ENCODE data around the gene GRID1. TPM values are rescaled to one million over a fixed set of nuclear protein-coding genes. Genes with fewer than 3 reads are reported as not detected.

Gene GRID1
- polyA plus RNA-seq, 1 of the 3 experiments (the other 2 are of a cell fraction) = 0.13 TPM

DNA sequence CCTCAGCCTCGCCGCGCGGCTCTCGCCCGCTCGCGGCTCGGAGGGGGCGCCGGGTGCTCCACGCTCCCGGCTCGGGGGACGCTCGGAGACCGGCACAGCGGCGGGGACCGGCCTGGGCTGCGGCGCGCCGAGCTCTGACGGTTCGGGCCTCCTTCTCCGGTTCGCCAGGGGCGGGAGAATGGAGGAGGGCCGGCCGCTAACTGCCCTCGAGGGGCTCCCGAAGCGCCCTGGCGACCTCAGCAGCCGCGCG, 232 bp upstream of the GRID1 start:
- CTCF ChIA-PET = interaction anchor here (1.1 to 12.7 kb wide), 6 partner anchors 9 to 585 kb away, joined by 3 to 191 read pairs (median 7); no protein-coding TSS in a partner anchor
- Histone ChIP-seq H3K9ac (no peak overlapping the region), H3K27me3 (ENCODE audit: insufficient read depth) (peaks cover 28% of the 10 kb centered on the region), H3K4me1 (ENCODE audit: control insufficient read depth in 1 of 2, insufficient read depth in 2 of 2, low read depth in 1 of 2, low read length in 1 of 2) (peaks cover 0 to 11% of the 10 kb centered on the region in 2 experiments; a peak in 1 of 4 replicates), H2AFZ (ENCODE audit: low read depth) (0 out of 2 replicates have a peak overlapping the region, but pooled peaks have one; percentile 51), H3K4me3 (ENCODE audit: low read depth in 2 of 2, low read length in 1 of 2) (peak overlapping the region in 1 of 2 experiments; percentile 39; a peak in 2 of 4 replicates), H4K20me1 (ENCODE audit: insufficient read depth) (no peaks in the 10 kb centered on the region), H3K27ac (ENCODE audit: low read depth in 2 of 2, low read length in 1 of 2) (no peak overlapping the region), H3F3A (replicated peaks; ENCODE audit: insufficient read depth) (no peaks in the 10 kb centered on the region), H3K9me3 (no peaks in the 10 kb centered on the region), H3K36me3 (replicated peaks in 1 of 2; ENCODE audit: control insufficient read depth in 1 of 2, insufficient read depth in 2 of 2, low read length in 1 of 2) (no peaks in the 10 kb centered on the region), H3K79me2 (ENCODE audit: insufficient read depth) (no peaks in the 10 kb centered on the region), H3K9me2 (no peaks in the 10 kb centered on the region), H3K4me2 (peak overlapping the region; percentile 66; the same call in 1 of the 2 replicates)
- TF ChIP-seq YY1 (IDR thresholded peaks at IDR 0.05; ENCODE audit: low read depth) (no peak), MEF2A (IDR thresholded peaks at IDR 0.05; ENCODE audit: borderline replicate concordance, low read depth) (no peak), SMC3 (IDR thresholded peaks at IDR 0.05; ENCODE audit: low read depth, low read length) (no peak), NFIC (IDR thresholded peaks at IDR 0.05; ENCODE audit: borderline replicate concordance) (no peak), FOSL2 (IDR thresholded peaks at IDR 0.05; ENCODE audit: borderline replicate concordance, low read depth) (no peak), TCF12 (IDR thresholded peaks at IDR 0.05) (no peak)
- TF ChIP-seq, protein P1, sequence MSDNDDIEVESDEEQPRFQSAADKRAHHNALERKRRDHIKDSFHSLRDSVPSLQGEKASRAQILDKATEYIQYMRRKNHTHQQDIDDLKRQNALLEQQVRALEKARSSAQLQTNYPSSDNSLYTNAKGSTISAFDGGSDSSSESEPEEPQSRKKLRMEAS (IDR thresholded peaks at IDR 0.05; ENCODE audit: low read depth) = no peak
- TF ChIP-seq, protein P2, sequence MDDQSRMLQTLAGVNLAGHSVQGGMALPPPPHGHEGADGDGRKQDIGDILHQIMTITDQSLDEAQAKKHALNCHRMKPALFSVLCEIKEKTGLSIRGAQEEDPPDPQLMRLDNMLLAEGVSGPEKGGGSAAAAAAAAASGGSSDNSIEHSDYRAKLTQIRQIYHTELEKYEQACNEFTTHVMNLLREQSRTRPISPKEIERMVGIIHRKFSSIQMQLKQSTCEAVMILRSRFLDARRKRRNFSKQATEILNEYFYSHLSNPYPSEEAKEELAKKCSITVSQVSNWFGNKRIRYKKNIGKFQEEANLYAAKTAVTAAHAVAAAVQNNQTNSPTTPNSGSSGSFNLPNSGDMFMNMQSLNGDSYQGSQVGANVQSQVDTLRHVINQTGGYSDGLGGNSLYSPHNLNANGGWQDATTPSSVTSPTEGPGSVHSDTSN (IDR thresholded peaks at IDR 0.05) = no peak
- POLR2A ChIA-PET = interaction anchor here (0.8 kb wide), 2 partner anchors 21 to 33 kb away, joined by 3 read pairs; no protein-coding TSS in a partner anchor
- DNase-seq = no peak
- whole genome bisulfite sequencing (ENCODE audit: low lambda C conversion rate) = 4% methylated on average over 5 of the region's 38 CpGs

DNA sequence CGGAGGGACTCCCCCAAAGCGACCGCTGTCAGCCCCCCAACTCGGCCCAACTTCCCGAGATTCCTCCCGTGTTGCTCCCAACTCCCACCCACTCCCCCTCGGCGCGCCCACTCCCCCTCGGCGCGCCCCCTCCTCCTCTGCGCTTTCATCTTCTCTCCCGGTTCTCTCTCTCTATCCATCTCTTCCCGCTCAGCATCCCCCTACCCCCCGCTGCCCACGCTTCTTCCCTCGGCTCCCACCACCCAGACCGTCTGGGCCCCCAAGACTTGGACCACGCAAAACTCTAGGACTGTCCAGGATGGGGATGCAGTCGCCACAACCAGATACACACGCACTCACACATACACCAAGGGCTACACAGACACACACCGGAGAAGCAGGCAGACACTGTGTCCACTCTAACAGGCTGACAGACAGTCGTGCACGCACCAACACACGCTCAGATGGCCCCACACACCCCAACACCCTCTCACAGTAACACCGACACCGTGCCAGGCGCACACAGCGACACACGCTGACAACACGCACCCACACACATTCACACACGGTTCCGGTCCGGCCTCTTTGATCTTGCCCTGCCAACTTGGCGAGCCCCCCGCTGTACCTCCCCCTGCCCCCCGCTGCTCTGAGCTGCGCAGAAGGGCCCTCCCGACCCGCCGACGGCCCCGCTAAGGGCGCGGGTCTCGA, 1.1 kb downstream of the GRID1 start:
- Histone ChIP-seq H3K9me3 (no peaks in the 10 kb centered on the region), H3F3A (replicated peaks; ENCODE audit: insufficient read depth) (no peaks in the 10 kb centered on the region), H3K27ac (ENCODE audit: low read depth in 2 of 2, low read length in 1 of 2) (no peak overlapping the region), H3K9me2 (no peaks in the 10 kb centered on the region), H3K9ac (no peak overlapping the region), H3K79me2 (ENCODE audit: insufficient read depth) (no peaks in the 10 kb centered on the region), H3K4me1 (ENCODE audit: control insufficient read depth in 1 of 2, insufficient read depth in 2 of 2, low read depth in 1 of 2, low read length in 1 of 2) (peaks cover 0 to 21% of the 10 kb centered on the region in 2 experiments; a peak in 1 of 4 replicates), H4K20me1 (ENCODE audit: insufficient read depth) (no peaks in the 10 kb centered on the region), H3K4me3 (ENCODE audit: low read depth in 2 of 2, low read length in 1 of 2) (peak overlapping the region; percentile 49 to 51; a peak in 3 of 4 replicates), H3K27me3 (ENCODE audit: insufficient read depth) (peaks cover 28% of the 10 kb centered on the region), H3K36me3 (replicated peaks in 1 of 2; ENCODE audit: control insufficient read depth in 1 of 2, insufficient read depth in 2 of 2, low read length in 1 of 2) (no peaks in the 10 kb centered on the region), H2AFZ (ENCODE audit: low read depth) (no peak overlapping the region), H3K4me2 (0 out of 2 replicates have a peak overlapping the region, but pooled peaks have one; percentile 59)
- 26% methylated on average over 42 of the region's 47 CpGs for WGBS (ENCODE audit: low lambda C conversion rate)
- POLR2A ChIA-PET = interaction anchor here (0.7 to 2.2 kb wide), 2 partner anchors 17 to 19 kb away, joined by 4 to 7 read pairs; no protein-coding TSS in a partner anchor
- no peak for DNase-seq
- CTCF ChIA-PET = interaction anchor here (2.6 to 12.7 kb wide), 3 partner anchors 11 to 103 kb away, joined by 10 to 191 read pairs (median 15); no protein-coding TSS in a partner anchor
- no peak for TF ChIP-seq NRF1 (IDR thresholded peaks at IDR 0.05; ENCODE audit: low read depth, low read length)
- TF ChIP-seq FOSL2 (IDR thresholded peaks at IDR 0.05; ENCODE audit: borderline replicate concordance, low read depth) = no peak
- no peak for TF ChIP-seq TEAD4 (IDR thresholded peaks at IDR 0.05; ENCODE audit: borderline replicate concordance, insufficient read depth)
- TF ChIP-seq MEF2A (IDR thresholded peaks at IDR 0.05; ENCODE audit: borderline replicate concordance, low read depth) = no peak
- TF ChIP-seq RCOR1 (IDR thresholded peaks at IDR 0.05; ENCODE audit: low read length) = no peak
- no peak for TF ChIP-seq ELF1 (IDR thresholded peaks at IDR 0.05)
- TF ChIP-seq GABPA (IDR thresholded peaks at IDR 0.05; ENCODE audit: low read depth) = no peak
- no peak for TF ChIP-seq SIN3A (IDR thresholded peaks at IDR 0.05; ENCODE audit: borderline replicate concordance, low read depth, low read length)
- no peak for TF ChIP-seq EP300 (IDR thresholded peaks at IDR 0.05; ENCODE audit: borderline replicate concordance in 1 of 2, low read depth in 1 of 2, low read length in 1 of 2)
- TF ChIP-seq, protein P3, sequence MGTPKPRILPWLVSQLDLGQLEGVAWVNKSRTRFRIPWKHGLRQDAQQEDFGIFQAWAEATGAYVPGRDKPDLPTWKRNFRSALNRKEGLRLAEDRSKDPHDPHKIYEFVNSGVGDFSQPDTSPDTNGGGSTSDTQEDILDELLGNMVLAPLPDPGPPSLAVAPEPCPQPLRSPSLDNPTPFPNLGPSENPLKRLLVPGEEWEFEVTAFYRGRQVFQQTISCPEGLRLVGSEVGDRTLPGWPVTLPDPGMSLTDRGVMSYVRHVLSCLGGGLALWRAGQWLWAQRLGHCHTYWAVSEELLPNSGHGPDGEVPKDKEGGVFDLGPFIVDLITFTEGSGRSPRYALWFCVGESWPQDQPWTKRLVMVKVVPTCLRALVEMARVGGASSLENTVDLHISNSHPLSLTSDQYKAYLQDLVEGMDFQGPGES (IDR thresholded peaks at IDR 0.05; ENCODE audit: low read depth, low read length) = no peak
- TF ChIP-seq, protein P4, sequence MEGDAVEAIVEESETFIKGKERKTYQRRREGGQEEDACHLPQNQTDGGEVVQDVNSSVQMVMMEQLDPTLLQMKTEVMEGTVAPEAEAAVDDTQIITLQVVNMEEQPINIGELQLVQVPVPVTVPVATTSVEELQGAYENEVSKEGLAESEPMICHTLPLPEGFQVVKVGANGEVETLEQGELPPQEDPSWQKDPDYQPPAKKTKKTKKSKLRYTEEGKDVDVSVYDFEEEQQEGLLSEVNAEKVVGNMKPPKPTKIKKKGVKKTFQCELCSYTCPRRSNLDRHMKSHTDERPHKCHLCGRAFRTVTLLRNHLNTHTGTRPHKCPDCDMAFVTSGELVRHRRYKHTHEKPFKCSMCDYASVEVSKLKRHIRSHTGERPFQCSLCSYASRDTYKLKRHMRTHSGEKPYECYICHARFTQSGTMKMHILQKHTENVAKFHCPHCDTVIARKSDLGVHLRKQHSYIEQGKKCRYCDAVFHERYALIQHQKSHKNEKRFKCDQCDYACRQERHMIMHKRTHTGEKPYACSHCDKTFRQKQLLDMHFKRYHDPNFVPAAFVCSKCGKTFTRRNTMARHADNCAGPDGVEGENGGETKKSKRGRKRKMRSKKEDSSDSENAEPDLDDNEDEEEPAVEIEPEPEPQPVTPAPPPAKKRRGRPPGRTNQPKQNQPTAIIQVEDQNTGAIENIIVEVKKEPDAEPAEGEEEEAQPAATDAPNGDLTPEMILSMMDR (IDR thresholded peaks at IDR 0.05) = no peak
- TF ChIP-seq, protein P5, sequence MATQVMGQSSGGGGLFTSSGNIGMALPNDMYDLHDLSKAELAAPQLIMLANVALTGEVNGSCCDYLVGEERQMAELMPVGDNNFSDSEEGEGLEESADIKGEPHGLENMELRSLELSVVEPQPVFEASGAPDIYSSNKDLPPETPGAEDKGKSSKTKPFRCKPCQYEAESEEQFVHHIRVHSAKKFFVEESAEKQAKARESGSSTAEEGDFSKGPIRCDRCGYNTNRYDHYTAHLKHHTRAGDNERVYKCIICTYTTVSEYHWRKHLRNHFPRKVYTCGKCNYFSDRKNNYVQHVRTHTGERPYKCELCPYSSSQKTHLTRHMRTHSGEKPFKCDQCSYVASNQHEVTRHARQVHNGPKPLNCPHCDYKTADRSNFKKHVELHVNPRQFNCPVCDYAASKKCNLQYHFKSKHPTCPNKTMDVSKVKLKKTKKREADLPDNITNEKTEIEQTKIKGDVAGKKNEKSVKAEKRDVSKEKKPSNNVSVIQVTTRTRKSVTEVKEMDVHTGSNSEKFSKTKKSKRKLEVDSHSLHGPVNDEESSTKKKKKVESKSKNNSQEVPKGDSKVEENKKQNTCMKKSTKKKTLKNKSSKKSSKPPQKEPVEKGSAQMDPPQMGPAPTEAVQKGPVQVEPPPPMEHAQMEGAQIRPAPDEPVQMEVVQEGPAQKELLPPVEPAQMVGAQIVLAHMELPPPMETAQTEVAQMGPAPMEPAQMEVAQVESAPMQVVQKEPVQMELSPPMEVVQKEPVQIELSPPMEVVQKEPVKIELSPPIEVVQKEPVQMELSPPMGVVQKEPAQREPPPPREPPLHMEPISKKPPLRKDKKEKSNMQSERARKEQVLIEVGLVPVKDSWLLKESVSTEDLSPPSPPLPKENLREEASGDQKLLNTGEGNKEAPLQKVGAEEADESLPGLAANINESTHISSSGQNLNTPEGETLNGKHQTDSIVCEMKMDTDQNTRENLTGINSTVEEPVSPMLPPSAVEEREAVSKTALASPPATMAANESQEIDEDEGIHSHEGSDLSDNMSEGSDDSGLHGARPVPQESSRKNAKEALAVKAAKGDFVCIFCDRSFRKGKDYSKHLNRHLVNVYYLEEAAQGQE (IDR thresholded peaks at IDR 0.05; ENCODE audit: low read depth, low read length) = no peak
- TF ChIP-seq JUND (IDR thresholded peaks at IDR 0.05) = no peak
